Keratinocyte (primary cell): ENCODE results near the gene SMAD5. TPM values are rescaled to one million over a fixed set of nuclear protein-coding genes. Genes with fewer than 3 reads are reported as not detected.
A peak's percentile ranks its signal among the peaks of the same experiment; 100 is the strongest.

Experiments used
- DNase-seq: peaks from one replicate; pipeline ENCODE4 v3.0.0-alpha.2; 2011; ENCODE audit warnings: low read depth, missing footprints, low spot score
- FAIRE-seq: peaks from 2 replicates; lab custom pipeline; 2011; peaks lifted over from hg19 to GRCh38; lab: Jason Lieb, UNC
- H2AFZ ChIP-seq: 2 replicates; pipeline ENCODE4 v1.6.0; 2012; ENCODE audit warnings: low read length, control low read depth, inconsistent platforms; ENCODE audit not compliant: control insufficient read depth
- H3K27ac ChIP-seq: 2 replicates; pipeline ENCODE4 v1.5.1; 2011; ENCODE audit warnings: low read length; ENCODE audit not compliant: control insufficient read depth, insufficient read depth
- H3K27me3 ChIP-seq: 3 replicates; pipeline ENCODE4 v1.6.0; 2011; ENCODE audit warnings: low read length; ENCODE audit not compliant: control insufficient read depth, insufficient read depth; ENCODE audit errors: extremely low read depth
- H3K36me3 ChIP-seq, 2 experiments: 2 replicates in 1 of 2; 3 replicates in 1 of 2; pipeline ENCODE4 v1.5.1; 2011; ENCODE audit warnings: low read length in 2 of 2, mild to moderate bottlenecking in 1 of 2; ENCODE audit not compliant: control insufficient read depth in 2 of 2, insufficient read depth in 2 of 2; ENCODE audit errors: extremely low read depth in 1 of 2
- H3K4me1 ChIP-seq: 3 replicates; pipeline ENCODE4 v1.5.1; 2011; ENCODE audit warnings: low read length; ENCODE audit not compliant: control insufficient read depth, insufficient read depth; ENCODE audit errors: extremely low read depth
- H3K4me2 ChIP-seq: 3 replicates; pipeline ENCODE4 v1.6.0; 2011; ENCODE audit warnings: low read depth, low read length; ENCODE audit not compliant: control insufficient read depth, insufficient read depth; ENCODE audit errors: extremely low read depth
- H3K4me3 ChIP-seq, 3 experiments: fragments of 200-600 bp in 1 of 3; sonication (generic) in 1 of 3; 2 replicates in 2 of 3; 3 replicates in 1 of 3; pipeline ENCODE4 v1.5.1; 2011 to 2016; ENCODE audit warnings: low read length in 3 of 3, mild to moderate bottlenecking in 3 of 3, control low read depth in 2 of 3, inconsistent platforms in 1 of 3, low read depth in 1 of 3, mixed read lengths in 1 of 3, mixed run types in 1 of 3, moderate library complexity in 1 of 3; ENCODE audit not compliant: control insufficient read depth in 2 of 3, insufficient read depth in 2 of 3; ENCODE audit errors: extremely low read depth in 1 of 3
- H3K79me2 ChIP-seq: 2 replicates; pipeline ENCODE4 v1.6.0; 2012; ENCODE audit warnings: low read length; ENCODE audit not compliant: control insufficient read depth, insufficient read depth
- H3K9ac ChIP-seq: 3 replicates; pipeline ENCODE4 v1.6.0; 2011; ENCODE audit warnings: low read length; ENCODE audit not compliant: control insufficient read depth, insufficient read depth; ENCODE audit errors: extremely low read depth
- H3K9me1 ChIP-seq: 3 replicates; pipeline ENCODE4 v1.6.0; 2011; ENCODE audit warnings: low read length; ENCODE audit not compliant: control insufficient read depth, insufficient read depth; ENCODE audit errors: extremely low read depth
- H3K9me3 ChIP-seq: 2 replicates; pipeline ENCODE4 v1.5.1; 2012; ENCODE audit warnings: low read depth, low read length; ENCODE audit not compliant: control insufficient read depth
- H4K20me1 ChIP-seq: 3 replicates; pipeline ENCODE4 v1.6.0; 2011; ENCODE audit warnings: low read length; ENCODE audit not compliant: control insufficient read depth, insufficient read depth; ENCODE audit errors: extremely low read depth
- EZH2 ChIP-seq: IDR thresholded peaks from one replicate; pipeline ENCODE4 v1.6.1; 2012; ENCODE audit warnings: inconsistent platforms, mild to moderate bottlenecking, low read length, moderate library complexity
- dilution Hi-C: fragments of 300-500 bp; cut with MboI; formaldehyde crosslinking; loops from one replicate; pipeline ENCODE4 v1.7.0; 2020; ENCODE audit warnings: low sequenced_read_pairs; ENCODE audit not compliant: extremely low pct_ligation_motif_present
- polyA plus RNA-seq, 5 experiments: library from polyadenylated mRNA; depleted of rRNA in 3 of 5; stranded (reverse) in 3 of 5; stranded (forward) in 1 of 5; unstranded in 1 of 5; fragments of >200 nt; gene quantifications; 1 replicate in 1 of 5; 2 replicates in 3 of 5; 3 replicates in 1 of 5; pipeline versions ENCODE4 v1.2.1 to v1.2.3, GENCODE V29; 2011 to 2012; ENCODE audit warnings: missing spikeins in 2 of 5, low read depth in 1 of 5, low replicate concordance in 1 of 5
- TF ChIP-seq, protein P1 (sequence below), 3 experiments: IDR thresholded peaks in 1 of 3; conservative IDR thresholded peaks in 1 of 3; optimal IDR thresholded peaks in 1 of 3; 2 replicates in 2 of 3; 3 replicates in 1 of 3; pipeline versions ENCODE3 to v1.5.1; 2011; ENCODE audit warnings: low read length in 3 of 3, mild to moderate bottlenecking in 3 of 3, moderate library complexity in 2 of 3, control low read depth in 1 of 3, inconsistent platforms in 1 of 3; ENCODE audit not compliant: insufficient read depth in 2 of 3; ENCODE audit errors: extremely low read depth in 1 of 3

SMAD5 gene
- polyA plus RNA-seq, 1 donor (not counting 4 experiments of a cell fraction or from before 2014, with no cell fraction given) = 72.1 TPM

DNA sequence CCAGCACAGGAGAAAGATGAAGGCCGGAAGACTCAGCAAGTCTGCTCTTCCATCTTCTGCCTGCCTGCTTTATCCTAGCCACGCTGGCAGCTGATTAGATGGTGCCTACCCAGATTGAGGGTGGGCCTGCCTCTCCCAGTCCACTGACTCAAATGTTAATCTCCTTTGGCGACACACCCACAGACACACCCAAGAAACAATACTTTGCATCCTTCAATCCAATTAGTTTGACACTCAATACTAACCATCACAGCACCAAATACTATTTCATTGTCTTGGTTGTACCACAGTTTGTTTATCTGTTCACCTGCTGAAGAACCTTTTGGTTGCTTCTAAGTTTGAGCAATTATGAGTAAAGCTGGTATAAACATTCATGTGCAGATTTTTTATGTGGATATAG, 36.6 kb downstream of the SMAD5 start:
- Histone ChIP-seq H3K79me2 (peaks cover 15% of the 10 kb centered on the region), H4K20me1 (no peaks in the 10 kb centered on the region), H3K27ac (no peak overlapping the region), H3K36me3 (peaks cover 3 to 10% of the 10 kb centered on the region in 2 experiments), H3K4me1 (no peaks in the 10 kb centered on the region), H3K9ac (no peak overlapping the region), H3K4me2 (no peak overlapping the region), H3K9me1 (no peaks in the 10 kb centered on the region), H3K9me3 (no peaks in the 10 kb centered on the region), H2AFZ (no peak overlapping the region), H3K27me3 (no peaks in the 10 kb centered on the region), H3K4me3 (no peak overlapping the region)
- dilution Hi-C loops = no loop called here
- FAIRE-seq = no peak
- no peak for TF ChIP-seq EZH2
- DNase-seq = no peak

DNA sequence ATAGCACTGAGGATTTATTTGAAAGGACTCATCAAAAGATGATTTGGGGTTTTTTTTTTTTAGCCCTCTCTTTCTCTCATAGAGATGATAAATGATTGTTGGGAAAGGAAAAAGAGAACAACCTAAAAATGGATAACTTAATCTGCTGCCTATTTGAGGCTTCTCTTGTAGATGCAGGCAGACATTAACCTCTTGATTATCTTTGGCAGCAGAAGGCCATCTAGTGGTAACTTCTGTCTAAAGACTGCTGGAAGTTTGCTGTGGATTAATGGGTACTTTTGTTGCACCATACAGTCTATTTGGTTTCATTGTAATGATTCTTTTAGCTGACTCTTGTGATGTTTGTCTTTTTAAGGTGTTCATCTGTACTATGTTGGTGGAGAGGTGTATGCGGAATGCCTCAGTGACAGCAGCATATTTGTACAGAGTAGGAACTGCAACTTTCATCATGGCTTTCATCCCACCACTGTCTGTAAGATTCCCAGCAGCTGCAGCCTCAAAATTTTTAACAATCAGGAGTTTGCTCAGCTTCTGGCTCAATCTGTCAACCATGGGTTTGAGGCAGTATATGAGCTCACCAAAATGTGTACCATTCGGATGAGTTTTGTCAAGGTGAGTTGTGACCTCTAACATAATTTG, 41.5 kb downstream of the SMAD5 start:
- FAIRE-seq = peak; percentile 71
- Histone ChIP-seq H3K79me2 (peaks cover 5% of the 10 kb centered on the region), H3K4me2 (no peak overlapping the region), H3K27me3 (no peaks in the 10 kb centered on the region), H3K4me1 (no peaks in the 10 kb centered on the region), H3K27ac (no peak overlapping the region), H3K9ac (no peak overlapping the region), H3K4me3 (no peak overlapping the region), H3K9me1 (no peaks in the 10 kb centered on the region), H4K20me1 (no peaks in the 10 kb centered on the region), H2AFZ (no peak overlapping the region), H3K36me3 (peaks cover 7 to 17% of the 10 kb centered on the region in 2 experiments), H3K9me3 (no peaks in the 10 kb centered on the region)
- dilution Hi-C loops = no loop called here
- no peak for DNase-seq
- TF ChIP-seq, protein P1, sequence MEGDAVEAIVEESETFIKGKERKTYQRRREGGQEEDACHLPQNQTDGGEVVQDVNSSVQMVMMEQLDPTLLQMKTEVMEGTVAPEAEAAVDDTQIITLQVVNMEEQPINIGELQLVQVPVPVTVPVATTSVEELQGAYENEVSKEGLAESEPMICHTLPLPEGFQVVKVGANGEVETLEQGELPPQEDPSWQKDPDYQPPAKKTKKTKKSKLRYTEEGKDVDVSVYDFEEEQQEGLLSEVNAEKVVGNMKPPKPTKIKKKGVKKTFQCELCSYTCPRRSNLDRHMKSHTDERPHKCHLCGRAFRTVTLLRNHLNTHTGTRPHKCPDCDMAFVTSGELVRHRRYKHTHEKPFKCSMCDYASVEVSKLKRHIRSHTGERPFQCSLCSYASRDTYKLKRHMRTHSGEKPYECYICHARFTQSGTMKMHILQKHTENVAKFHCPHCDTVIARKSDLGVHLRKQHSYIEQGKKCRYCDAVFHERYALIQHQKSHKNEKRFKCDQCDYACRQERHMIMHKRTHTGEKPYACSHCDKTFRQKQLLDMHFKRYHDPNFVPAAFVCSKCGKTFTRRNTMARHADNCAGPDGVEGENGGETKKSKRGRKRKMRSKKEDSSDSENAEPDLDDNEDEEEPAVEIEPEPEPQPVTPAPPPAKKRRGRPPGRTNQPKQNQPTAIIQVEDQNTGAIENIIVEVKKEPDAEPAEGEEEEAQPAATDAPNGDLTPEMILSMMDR (optimal IDR thresholded peaks at IDR 0.05 in 1 of 3, IDR thresholded peaks at IDR 0.05 in 1 of 3, conservative IDR thresholded peaks at IDR 0.05 in 1 of 3; ENCODE audit: extremely low read depth in 1 of 3, insufficient read depth in 2 of 3, low read length in 3 of 3) = peak; percentile 39 to 59 (median 49)
- TF ChIP-seq EZH2 = no peak

DNA sequence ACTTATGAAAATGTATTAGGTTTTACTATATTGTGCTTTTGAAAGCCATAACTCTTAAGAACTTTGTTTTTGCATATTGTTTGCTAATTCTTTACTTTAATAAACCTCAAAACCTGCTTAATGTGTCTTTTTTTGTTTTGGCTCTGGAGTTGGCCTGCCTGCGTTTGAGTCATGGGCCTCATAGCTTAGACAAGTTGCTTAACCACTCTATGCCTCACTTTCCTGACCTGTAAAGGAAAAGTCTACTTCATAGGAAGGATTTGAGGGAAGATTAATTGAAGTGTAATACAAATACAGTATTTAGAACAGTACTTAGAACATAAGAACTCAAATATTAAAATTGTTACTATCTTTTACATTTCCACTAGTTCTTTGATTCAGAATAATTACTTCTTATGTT, 50.0 kb downstream of the SMAD5 start:
- H3K36me3 ChIP-seq = peaks cover 6 to 10% of the 10 kb centered on the region in 2 experiments
- H2AFZ ChIP-seq = no peak overlapping the region
- H3K4me2 ChIP-seq = no peak overlapping the region
- no peaks in the 10 kb centered on the region for H3K27me3 ChIP-seq
- DNase-seq (no peak), FAIRE-seq (no peak)
- H3K27ac ChIP-seq = no peak overlapping the region
- no peak overlapping the region for H3K9ac ChIP-seq
- dilution Hi-C loops = no loop called here
- no peaks in the 10 kb centered on the region for H3K4me1 ChIP-seq
- no peaks in the 10 kb centered on the region for H4K20me1 ChIP-seq
- H3K9me3 ChIP-seq = no peaks in the 10 kb centered on the region
- no peak overlapping the region for H3K4me3 ChIP-seq
- TF ChIP-seq, protein P1 (optimal IDR thresholded peaks at IDR 0.05 in 1 of 3, IDR thresholded peaks at IDR 0.05 in 1 of 3, conservative IDR thresholded peaks at IDR 0.05 in 1 of 3; ENCODE audit: extremely low read depth in 1 of 3, insufficient read depth in 2 of 3, low read length in 3 of 3) = no peak
- no peak for TF ChIP-seq EZH2
- no peaks in the 10 kb centered on the region for H3K79me2 ChIP-seq
- no peaks in the 10 kb centered on the region for H3K9me1 ChIP-seq
